HG03565 (cell line): ENCODE measurements around the gene BGN.

Experiments
- ATAC-seq: cut with Tn5 transposase; IDR thresholded peaks from one replicate; pipeline ENCODE4 v1.9.1; 2021; ENCODE audit warnings: mild to moderate bottlenecking, moderate library complexity; ENCODE audit not compliant: unreplicated experiment

The BGN gene

DNA sequence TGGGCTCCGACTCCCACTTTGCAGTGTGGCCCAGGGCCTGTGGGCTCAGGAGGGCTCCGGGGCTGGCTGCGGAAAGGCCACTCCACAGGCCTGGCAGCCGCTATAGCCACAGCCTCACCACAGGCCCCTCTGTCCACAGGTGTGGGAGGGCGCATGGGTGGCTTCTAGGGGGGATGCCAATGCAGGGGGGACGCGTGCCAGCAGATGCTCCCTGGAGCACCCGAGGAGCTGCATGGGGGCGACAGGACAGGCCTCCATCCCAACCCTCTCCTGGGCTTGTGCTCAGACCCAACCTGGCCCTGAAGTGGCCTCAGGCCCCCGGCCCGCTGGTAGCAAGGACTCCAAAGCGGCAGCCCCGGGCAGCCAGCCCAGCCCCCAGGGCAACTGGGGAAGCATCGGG, 8.0 kb downstream of the BGN start:
- no peak for ATAC-seq

DNA sequence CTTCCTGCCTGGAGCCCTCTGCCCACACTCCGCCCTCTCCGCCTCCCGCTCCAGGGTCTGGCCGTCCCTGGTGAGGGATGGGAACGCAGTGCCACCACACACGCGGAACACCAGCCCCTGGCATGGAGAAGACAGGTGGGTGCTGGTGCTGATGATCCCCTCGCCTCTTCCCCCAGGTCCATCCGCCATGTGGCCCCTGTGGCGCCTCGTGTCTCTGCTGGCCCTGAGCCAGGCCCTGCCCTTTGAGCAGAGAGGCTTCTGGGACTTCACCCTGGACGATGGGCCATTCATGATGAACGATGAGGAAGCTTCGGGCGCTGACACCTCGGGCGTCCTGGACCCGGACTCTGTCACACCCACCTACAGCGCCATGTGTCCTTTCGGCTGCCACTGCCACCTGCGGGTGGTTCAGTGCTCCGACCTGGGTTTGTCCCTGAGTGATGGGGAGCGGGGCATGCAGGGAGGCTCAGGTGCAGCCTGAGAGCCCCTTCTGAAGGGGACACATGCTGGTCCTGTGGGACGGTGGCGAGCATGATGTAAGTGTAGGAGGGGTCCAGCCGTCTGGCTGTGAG, 9.8 kb downstream of the BGN start:
- ATAC-seq, result no peak

DNA sequence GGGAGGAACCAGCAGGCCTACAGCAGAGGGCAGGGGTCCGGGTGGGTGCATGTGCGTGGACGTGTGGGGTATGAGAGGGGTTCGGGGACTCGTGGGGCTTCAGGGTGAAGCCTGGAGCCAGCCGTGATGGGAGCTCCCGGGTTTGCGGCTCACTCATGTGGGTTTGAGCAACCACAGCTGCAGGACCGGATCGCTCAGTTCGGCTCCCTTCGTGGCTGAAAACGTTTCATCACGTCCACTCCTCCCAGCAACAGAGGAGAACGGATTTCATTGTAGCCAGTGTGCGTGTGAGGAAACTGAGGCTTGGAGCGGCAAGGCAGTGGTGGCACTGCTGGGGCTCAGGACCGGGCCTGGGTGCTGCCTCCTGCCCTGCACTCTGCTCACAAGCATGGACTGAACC, 10.6 kb downstream of the BGN start:
- no peak for ATAC-seq

DNA sequence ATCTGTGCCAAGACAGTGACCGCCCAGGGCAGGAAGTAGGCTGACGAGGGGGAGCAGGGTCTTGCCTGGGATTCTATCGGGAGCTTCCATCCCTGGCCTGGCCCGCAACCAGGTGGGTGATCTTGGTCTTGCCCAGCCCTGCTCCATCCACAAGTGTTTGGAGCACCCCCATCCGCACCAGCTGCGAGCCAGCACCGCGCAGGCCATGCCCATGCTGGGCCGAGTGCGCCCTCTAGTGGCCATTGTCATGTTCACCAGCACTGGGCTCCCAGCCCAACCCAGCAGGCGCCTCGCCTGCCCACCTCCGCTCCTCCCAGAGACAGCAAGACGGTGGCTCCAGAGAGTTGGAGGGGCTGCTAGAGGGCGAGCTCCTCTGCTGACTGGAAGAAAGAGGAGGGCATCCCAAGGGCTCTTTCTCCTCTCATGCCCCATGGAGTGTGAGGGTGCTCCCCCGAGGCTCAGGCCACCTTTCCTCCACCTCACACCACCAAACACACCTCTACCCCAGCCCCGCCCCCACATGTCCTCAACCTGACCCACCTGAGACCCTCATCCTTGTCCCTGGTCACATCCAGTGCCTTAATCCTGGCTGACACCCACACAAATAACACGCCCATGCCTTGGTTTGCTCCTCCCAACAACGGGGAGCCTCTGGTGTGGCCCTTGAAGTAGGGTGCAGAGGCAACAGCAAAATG, 12.9 kb downstream of the BGN start:
- no peak for ATAC-seq

DNA sequence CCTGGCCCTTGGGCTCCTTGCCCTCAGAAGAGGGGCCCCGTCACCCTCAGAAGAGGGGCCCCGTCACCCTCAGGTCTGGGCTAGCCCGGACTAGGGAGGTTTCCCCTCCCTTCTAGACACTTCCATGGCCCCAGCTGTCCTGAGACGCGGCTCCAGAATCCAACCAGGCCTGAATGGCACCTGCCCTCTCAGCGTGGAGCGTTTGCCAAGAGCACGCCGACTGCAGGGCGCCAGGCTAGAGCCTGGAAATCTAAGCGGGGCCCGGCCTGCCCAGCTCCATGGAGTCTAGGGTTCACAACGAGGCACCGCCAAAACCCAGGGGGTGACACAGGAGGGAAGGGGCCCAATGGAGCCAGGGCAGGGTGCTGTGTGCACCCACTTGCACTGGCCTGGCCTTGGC, 14.8 kb downstream of the BGN start:
- ATAC-seq, result no peak

DNA sequence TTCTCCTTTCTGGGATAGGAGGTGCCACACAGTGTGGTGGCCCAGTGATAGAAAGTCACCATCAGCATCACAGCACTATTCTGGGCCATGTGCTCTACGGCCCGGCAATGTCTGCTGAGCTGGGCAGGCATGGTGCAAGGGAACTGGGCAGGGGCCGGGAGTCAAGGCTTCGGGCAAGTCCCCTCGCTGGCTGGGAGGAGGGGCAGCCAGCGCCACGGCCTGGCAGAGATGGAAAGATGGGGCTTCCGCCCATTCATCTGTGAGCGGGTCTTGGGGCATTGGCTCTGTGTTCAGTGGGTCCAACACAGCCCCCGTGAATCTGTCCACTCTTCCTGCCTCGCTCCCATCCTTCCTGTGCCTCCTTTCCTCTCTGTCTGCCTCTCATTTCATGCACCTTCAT, 15.6 kb downstream of the BGN start:
- no peak for ATAC-seq

DNA sequence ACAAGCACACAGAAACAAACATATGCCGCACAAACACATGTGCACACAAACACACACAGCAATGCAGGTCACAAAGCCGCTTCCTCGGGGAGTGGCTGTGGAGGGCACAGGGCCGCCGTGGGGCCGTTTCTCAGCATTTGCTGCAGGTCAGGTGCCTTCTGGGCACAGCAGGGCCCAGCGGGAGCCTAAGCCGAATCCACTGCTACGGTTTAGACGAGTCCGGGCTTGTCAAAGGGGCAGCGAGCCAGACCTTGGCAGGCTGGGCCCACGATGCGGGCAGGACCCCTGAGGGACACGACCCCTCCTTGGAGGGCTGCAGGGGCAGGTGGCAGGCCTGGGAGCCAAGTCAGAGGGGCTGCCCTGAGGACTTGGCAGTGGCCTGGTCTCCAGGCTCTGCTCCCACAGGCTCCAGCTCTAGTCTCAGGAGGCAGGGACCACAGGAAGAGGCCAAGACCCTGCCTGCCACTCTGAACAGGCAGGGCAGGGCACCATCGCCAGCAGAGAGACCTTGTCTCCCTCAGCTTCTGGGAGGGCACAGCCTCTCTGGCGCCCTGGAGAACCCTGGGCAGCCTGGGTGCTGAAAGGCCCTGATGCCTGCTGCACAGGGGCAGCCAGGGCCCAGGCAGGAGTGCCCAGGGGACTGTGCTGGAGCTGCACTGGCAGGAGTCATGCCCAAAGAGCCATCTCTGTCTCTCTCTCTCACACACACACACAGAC, 17.2 kb downstream of the BGN start:
- ATAC-seq, result no peak

DNA sequence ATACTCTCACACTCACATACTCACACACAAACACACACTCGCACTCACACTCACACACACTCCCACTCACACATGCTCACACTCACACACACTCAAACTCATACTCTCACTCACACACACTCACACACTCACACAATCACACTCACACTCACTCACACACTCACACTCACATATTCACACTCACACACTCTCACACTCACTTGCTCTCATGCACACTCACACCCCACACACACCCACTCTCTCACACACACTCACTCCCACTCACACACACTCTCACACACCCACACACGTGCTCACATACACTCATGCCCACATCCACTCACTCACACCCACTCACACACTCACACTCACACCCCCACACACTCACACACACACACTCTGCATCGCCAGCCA, 17.7 kb downstream of the BGN start:
- ATAC-seq, result no peak

DNA sequence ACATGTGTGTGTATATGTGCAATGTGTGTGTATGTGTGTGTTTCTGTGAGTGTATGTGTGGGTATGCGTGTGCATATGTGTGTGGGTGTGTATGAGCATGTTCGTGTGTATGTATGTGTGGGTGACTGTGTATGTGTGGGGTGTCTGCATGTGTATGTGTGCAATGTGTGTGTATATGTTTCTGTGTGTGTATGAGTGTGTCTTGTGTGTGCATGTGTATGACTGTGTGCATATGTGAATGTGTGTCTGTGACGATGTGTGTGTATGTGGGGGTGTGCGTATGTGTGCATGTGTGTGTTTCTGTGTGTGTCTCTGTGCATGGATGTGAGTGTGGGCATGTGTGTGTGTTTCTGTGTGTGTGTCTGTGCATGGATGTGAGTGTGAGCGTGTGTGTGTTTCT, 18.5 kb downstream of the BGN start:
- ATAC-seq, result no peak

DNA sequence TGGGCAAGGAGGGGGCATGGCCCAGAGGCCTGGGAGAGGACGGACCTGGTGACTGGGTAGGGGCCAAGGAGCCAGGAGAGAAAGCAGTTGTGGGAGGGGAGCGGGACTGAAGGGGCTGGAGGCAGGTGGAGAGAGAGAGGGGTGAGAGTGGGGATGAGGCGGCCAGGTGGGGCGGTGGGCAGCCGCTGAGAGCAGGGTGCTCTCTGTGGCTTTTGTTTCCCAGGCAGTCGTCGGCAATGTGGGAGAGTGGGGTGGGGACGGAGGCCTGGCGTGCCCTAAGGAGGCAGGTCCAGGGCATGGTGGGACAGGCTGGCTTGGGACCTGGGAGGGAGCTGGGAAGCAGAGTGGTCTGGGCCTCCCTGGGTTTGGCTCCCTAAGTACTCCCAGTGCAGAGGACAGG, 19.5 kb downstream of the BGN start:
- no peak for ATAC-seq

DNA sequence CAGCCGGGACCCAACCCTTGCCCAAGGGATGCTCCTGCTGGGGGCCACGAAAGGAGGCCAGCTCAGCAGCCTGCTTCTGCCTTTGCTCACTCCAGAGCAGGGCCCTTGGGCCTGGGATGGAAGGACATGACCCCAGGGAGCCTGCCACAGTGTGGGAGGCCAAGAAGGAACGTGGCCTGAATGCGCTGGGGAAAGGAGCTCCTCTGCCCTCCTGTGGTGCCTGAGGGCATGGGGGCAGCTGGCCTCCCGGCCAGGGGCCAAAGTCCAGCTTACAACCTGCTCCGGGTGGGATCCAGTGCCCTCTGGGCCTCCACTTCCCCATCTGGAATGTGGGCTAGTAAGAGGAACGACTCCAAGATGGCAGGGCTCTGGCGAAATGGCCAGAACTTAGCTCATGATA, 20.7 kb downstream of the BGN start:
- no peak for ATAC-seq

DNA sequence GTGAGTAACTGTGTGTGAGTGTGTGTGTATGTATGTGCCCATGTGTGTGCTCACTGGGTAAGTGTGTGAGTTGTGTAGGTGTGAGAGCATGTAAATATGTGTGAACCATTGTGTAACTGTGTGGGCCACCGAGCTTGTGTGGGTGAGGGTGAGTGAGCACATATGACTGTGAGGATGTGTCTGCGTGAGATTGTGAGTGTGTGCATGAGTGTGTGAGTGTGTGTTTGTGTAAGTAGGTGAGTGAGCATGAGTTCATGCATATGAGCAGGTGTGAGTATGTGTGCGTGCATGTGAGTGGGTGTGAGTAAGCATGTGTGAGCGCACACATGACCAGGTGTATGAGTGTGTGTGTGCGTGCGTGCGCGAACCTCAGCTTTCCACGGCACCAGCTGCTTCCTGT, 21.3 kb downstream of the BGN start:
- no peak for ATAC-seq

DNA sequence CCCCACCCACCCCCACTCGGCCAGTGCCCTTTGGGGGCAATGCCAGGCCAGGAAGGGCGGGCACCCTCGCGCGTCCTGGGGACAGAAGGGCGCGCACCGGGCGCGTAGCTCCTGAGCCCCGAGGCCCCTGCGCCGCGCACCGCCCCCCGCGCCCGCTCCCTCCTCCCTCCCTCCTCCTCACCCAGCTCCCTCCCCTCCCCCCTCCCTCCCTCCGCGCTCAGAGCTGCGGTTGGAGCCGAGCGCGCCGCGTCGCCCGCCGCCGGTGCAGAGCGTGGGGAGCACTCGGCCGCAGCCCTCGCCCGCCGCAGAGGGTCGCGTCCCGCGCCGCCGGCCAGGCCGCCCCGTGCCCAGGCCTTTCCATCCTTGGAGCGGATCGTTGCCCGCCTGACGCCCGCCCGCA, 22.6 kb downstream of the BGN start, which contains the start of gene ATP2B3:
ATP2B3 (plus strand) TSS at position 220 of the 400 bp plus-strand sequence. CDS start 18,606 bp downstream, outside the sequence.
- no peak for ATAC-seq

DNA sequence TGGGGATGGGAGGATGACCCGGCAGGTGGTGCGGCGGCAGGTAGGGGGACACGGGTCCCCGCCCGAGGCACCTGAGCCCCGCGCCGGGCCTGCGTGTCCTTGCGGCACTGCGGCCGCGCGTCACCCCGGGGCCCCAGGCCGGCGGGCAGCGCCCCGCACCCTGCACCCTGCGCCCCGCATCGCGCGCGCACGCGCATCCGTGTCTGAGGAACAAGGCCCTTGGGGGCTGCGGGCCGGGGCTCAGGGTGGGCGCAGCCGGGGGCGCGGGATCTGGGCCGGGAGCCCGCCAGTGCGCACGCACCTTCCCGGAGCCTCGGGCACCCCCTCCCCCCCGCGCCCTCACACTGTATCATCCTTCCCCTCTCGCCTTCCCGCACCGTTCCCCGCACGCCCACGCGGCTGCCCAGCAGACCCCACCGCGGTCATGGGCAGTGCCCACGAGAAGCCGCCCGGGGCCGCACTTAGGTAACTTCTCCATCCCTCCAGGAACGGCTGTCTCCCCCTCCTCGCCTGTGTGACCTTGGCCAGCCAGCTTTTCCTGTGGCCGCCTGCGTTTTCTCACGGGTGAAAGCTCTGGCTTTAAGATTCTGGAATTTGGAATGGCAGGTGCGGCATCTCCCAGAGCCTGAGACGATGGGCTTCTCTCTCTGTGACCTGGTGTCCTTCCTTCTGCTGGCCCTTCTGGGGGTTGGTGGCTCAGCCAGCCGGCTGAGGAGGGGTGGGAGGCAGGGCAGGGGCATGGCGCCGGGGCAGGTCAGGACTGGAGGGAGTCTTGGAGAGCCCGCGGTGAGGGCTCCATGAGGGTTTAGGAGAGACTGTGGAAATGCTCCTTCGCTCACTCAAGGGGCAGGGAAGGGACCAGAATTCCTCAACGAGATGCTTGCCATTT, 23.4 kb downstream of the BGN start:
- no peak for ATAC-seq

DNA sequence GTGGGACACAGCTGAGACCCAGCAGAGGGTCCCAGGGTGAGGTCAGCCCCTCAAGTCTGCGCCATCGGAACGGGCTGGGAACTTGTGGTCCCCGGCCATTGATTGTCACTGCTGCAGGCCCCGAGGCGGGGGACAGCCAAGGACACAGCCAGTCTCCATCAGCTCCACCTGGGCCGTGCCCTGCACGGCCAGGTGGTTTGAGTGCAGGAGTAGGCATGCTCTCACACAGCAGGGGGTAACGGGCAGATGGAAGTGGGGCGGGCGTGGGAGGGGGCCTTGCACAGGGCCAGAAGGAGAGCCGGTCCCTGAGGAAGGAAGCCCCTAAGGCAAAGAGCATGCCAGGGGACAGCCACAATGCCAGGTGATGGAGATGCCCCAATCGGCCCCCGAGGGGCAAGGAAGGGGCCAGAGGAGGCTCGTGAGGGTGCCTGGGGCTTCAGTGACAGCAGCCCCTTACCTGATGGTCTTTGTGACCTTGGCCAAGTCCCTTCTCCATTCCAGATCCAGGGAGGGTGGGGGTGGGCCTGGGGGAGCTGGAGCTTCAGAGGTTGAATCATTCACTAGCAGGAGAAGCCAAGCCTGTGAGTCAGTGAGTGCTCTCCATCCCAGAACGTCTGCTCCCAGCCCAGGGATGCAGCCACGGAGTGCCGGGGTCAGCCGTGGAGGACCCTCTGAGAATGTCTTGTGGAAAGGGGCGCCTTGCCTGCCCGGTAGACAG, 24.9 kb downstream of the BGN start:
- ATAC-seq, result no peak

DNA sequence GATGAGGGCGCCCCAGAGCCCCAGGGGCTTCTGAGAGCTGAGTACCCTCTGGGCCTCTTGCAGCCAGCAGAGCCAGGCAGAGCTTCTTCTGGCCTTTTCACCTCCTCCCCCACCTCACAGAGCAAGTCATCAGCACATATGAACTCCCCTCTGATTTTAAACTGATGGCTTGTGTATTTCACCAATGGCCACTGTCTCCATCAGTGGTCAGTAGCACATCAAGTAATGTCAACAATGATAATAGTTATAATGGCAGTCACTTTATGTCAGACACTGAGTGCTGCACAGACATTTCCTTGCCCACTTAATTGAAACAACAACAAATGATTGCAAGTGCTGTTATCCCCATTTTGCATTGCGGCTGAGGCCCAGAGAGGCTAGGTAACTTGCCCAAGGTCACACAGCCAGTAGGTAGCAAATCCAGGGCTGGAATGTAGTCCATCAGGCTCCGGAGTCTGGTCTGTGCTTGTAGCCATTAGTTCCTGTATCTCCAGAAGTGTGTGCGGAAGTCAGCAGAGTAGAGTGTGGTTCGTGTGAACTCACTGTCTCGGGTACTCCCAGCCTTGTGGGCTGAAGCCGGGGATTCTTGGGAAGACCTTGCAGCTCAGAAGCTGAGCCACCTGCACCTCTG, 25.6 kb downstream of the BGN start:
- no peak for ATAC-seq

DNA sequence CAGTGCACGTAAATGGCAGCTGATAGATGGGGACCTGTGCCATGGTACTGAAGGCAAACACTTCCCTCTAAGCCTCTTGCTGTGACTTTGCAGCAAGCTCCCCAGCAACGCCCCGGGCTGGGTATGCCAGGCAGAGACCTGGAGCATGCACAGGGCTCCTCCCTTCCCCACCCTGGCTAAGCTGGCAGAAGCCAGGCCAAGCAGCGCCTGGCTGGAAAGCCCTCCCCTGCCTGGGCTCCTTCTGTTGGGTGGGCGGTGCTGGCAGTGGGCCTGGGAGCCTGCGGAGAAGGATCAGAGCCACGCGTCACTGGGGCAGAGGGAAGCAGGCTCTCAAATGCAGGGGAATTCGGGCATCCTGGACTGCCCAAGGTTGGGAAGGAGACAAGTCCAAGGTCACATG, 26.3 kb downstream of the BGN start:
- ATAC-seq, result no peak

DNA sequence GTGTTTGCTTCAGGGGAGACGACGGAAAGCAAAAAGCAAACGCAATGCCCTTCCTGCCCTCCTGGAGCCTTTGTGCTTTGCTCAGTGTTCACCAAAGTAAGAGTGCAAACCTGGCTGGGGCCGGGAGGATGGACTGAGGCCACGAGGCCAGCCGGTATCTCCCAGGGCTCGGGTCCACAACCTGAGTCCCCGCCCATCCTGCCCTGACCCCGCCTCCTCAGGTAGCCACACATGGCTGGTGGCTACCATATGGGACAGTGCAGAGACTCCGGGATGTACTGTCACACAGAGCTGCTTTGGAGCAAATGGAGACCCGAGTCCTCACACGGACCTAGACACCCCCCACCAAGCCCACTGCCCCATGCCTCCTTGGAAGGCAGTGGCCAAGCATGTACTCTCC, 27.5 kb downstream of the BGN start:
- ATAC-seq, result no peak

DNA sequence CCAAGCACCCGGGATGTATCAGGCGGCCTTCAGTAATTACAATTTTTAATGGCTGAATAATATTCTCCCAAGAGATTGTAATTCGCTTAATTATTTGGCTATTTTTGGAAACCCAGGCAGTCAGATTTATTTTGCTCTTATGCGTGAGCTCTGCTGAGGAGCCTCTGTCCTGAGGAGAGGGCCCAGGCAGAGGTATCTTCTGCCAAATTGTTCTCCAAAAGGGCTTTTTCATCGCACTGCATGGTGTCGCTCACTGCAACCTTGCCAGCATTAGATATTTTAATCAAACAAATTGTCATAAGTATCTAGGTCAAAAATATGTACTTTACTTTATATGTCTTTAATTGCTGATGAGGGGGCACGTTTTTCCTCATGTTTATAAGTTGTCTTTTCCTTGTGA, 28.5 kb downstream of the BGN start:
- ATAC-seq, result no peak

DNA sequence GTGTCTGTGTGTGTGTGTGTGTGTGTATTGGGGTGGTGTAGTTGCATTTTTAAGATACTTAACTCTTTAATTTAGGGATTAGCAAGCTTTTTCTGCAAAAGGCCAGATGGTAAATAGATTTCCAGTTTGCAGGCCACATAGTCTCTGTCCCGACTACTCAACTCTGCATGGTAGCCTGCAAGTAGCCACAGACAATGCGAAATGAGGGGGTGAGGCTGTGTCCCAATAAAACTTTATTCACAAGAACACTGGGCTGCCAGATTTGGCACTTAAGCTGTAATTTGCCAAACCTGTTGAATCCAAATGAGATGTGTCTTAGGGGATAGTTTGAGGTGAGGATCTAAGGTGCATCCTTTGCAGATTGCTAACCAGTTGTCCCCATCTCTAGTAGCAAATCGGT, 29.5 kb downstream of the BGN start:
- ATAC-seq, result no peak
